Calu3 (cell line): Measurements from ENCODE around the gene NR3C1. TPM values are rescaled to one million over a fixed set of nuclear protein-coding genes. Genes with fewer than 3 reads are reported as not detected.

Source experiments
- BruUV-seq: library from RNA; stranded (reverse); fragments of 400-500 nt; replicated peaks from 2 replicates; lab custom pipeline; 2021; lab: Mats Ljungman, UMichigan
- CTCF ChIA-PET: fragments of 300-600 bp; sonication (Branson Sonifier 250); formaldehyde crosslinking; loops from one replicate; lab custom pipeline; 2022; ENCODE audit warnings: antibody characterized with exemption; lab: Charles Lee
- DNase-seq: peaks from one replicate; pipeline ENCODE4 v3.0.0; 2022
- H3K27ac Mint-ChIP-seq: one replicate; pipeline ENCODE4 v1.8.0; 2022; ENCODE audit warnings: mixed read lengths; ENCODE audit not compliant: unreplicated experiment
- H3K27me3 Mint-ChIP-seq: one replicate; pipeline ENCODE4 v1.8.0; 2022; ENCODE audit warnings: mixed read lengths; ENCODE audit not compliant: unreplicated experiment
- H3K36me3 Mint-ChIP-seq: one replicate; pipeline ENCODE4 v1.8.0; 2022; ENCODE audit warnings: mild to moderate bottlenecking, moderate library complexity, mixed read lengths; ENCODE audit not compliant: insufficient read depth, unreplicated experiment
- H3K4me1 Mint-ChIP-seq: one replicate; pipeline ENCODE4 v1.8.0; 2022; ENCODE audit warnings: mild to moderate bottlenecking, low read depth, mixed read lengths; ENCODE audit not compliant: unreplicated experiment
- H3K4me3 Mint-ChIP-seq: one replicate; pipeline ENCODE4 v1.8.0; 2022; ENCODE audit warnings: mild to moderate bottlenecking, low read depth, moderate library complexity, mixed read lengths; ENCODE audit not compliant: unreplicated experiment
- H3K9me3 Mint-ChIP-seq: one replicate; pipeline ENCODE4 v1.8.0; 2022; ENCODE audit warnings: low read depth, mixed read lengths; ENCODE audit not compliant: unreplicated experiment
- intact Hi-C: fragments of 100-400 bp; cut with micrococcal nuclease; formaldehyde crosslinking; loops from one replicate; pipeline ENCODE4 v1.10.0; 2022; ENCODE audit not compliant: unreplicated experiment
- total RNA-seq: library from RNA; stranded (reverse); gene quantifications from 2 replicates; pipeline ENCODE4 v1.2.3, GENCODE V29; 2022
- TF ChIP-seq, protein P1 (sequence below): fragments of 200-600 bp; IDR thresholded peaks from one replicate; pipeline ENCODE4 v1.8.0; 2022; ENCODE audit warnings: antibody characterized with exemption; ENCODE audit not compliant: unreplicated experiment

NR3C1 gene
- total RNA-seq, 1 experiment from 2014 or later, result 63.1 TPM

DNA sequence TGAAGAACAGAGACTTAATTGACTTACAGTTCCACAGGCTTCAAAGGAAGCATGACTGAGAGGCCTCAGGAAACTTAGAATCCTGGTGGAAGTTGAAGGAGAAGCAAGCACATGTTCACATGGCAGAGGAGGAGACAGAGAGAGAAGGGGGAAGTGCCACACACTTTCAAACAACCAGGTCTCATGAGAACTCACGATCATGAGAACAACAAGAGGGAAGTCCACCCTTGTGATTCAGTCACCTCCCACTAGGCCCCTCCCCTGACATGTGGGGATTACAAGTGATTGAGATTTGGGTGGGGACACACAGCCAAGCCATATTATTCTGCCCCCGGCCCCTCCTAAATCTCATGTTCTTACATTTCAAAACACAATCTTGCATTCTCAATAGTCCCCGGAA is 19.5 kb downstream of the NR3C1 start:
- no peak overlapping the region for H3K4me3 Mint-ChIP-seq
- BruUV-seq, result no TSS peak
- H3K27ac Mint-ChIP-seq, result no peak overlapping the region
- DNase-seq, result no peak
- H3K4me1 Mint-ChIP-seq, result peaks cover 20% of the 10 kb centered on the region
- TF ChIP-seq, protein P1, sequence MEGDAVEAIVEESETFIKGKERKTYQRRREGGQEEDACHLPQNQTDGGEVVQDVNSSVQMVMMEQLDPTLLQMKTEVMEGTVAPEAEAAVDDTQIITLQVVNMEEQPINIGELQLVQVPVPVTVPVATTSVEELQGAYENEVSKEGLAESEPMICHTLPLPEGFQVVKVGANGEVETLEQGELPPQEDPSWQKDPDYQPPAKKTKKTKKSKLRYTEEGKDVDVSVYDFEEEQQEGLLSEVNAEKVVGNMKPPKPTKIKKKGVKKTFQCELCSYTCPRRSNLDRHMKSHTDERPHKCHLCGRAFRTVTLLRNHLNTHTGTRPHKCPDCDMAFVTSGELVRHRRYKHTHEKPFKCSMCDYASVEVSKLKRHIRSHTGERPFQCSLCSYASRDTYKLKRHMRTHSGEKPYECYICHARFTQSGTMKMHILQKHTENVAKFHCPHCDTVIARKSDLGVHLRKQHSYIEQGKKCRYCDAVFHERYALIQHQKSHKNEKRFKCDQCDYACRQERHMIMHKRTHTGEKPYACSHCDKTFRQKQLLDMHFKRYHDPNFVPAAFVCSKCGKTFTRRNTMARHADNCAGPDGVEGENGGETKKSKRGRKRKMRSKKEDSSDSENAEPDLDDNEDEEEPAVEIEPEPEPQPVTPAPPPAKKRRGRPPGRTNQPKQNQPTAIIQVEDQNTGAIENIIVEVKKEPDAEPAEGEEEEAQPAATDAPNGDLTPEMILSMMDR, result no peak
- H3K27me3 Mint-ChIP-seq, result no peaks in the 10 kb centered on the region
- intact Hi-C loops, result no loop called here
- peaks cover 19% of the 10 kb centered on the region for H3K9me3 Mint-ChIP-seq
- CTCF ChIA-PET, result no interaction called here
- H3K36me3 Mint-ChIP-seq, result peaks cover 15% of the 10 kb centered on the region

DNA sequence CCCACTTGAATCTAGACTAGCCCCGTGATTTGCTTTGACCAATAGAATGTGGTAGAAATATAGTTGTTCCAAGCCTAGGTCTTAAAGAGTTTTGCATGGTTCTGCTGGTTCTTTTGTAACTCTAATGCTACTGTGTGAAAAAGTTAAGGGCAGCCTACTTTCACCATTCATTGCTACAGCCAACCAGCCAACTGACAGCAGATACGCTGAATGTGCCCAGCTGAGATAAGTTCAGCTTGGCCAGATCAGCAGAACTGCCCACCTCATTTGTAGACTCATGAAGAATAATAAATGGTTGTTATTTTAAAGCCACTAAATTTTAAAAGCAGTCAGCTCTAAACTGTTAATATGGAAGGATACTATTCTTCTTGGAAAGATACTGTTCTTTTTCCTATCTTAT is 23.9 kb downstream of the NR3C1 start:
- intact Hi-C loops, result no loop called here
- Mint-ChIP-seq H3K27me3 (no peaks in the 10 kb centered on the region), H3K4me3 (no peak overlapping the region), H3K36me3 (peaks cover 6% of the 10 kb centered on the region), H3K9me3 (peaks cover 5% of the 10 kb centered on the region), H3K4me1 (peaks cover 42% of the 10 kb centered on the region), H3K27ac (no peak overlapping the region)
- CTCF ChIA-PET, result no interaction called here
- no peak for DNase-seq
- TF ChIP-seq, protein P1, result no peak
- BruUV-seq, result no TSS peak

DNA sequence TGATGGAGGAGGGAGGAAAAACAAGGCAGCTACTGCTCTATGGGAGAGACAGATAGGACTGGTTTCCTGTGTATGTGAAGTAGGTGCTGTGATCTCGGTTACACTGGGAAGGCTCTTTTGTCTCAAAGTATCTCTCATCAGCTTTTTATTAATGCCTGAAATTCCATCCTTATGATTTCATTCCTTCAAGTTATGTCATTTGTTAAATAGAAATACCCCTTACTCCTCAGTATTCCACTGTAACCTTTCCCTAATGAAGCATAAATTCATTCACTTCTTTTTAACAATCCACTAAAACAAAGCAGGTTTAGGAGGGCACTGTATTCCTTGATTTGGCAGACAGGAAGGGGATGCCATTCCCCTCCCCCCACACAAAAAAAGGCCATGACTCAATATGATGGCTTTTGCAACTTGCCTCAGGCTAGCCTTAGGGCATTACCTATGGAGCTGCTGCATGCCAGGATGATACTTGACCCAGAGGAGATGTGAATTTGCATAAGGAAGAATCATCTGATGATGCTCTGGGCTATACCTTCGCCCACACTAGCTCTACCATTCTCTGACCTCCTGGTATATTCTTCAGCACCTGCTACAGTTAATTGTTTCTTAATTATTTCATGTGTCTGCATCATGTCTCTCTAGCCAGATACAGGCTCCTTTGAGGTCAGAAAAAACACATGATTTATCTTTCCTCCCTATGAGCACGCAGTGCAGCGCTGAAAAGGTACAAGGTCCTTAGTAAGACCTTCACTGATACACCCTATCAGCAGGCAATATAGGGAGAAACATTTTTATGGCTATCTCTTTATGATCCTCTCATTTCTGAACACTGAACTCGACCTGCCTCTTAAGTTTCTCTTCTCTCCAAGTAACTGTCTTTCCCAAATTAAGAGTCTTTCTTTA is 26.3 kb downstream of the NR3C1 start:
- peaks cover 48% of the 10 kb centered on the region for H3K4me1 Mint-ChIP-seq
- intact Hi-C loops, result no loop called here
- no TSS peak for BruUV-seq
- no peaks in the 10 kb centered on the region for H3K36me3 Mint-ChIP-seq
- no peaks in the 10 kb centered on the region for H3K27me3 Mint-ChIP-seq
- H3K9me3 Mint-ChIP-seq, result peaks cover 5% of the 10 kb centered on the region
- peak overlapping the region; percentile 8 for H3K27ac Mint-ChIP-seq
- CTCF ChIA-PET, result interaction anchor here (1.8 kb wide), 1 partner anchor 16 kb away, joined by 4 read pairs; no protein-coding TSS in a partner anchor
- TF ChIP-seq, protein P1, result no peak
- DNase-seq, result peak; percentile 12
- no peak overlapping the region for H3K4me3 Mint-ChIP-seq

DNA sequence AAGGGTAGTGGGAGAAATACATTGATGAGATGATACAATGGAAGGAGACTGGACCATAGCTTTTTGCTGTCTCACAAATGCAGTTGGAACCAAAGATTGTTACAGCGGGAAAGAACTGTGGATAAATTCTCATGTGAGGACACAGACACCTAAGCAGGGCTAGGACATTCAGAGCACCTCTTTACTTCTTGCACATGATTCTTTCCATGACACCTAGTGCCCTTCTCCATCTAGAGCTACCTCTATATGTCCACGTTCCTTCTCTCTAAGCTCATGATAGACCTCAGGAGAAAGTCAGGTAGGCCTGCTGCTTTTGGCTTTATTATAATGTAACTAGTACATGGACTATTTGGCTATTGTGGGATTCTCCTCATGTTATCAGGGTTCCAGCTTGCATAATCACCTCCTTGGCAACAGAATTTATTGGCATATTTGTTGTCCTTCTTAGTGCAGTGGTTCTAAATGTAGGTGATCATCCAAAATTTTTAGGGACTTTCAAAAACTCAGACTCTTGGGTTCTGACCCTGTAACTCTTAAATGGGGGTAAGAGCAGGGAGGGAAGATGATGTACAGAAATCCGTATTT is 27.2 kb downstream of the NR3C1 start:
- CTCF ChIA-PET, result interaction anchor here (0.6 to 1.8 kb wide), 3 partner anchors 15 to 137 kb away, joined by 3 to 4 read pairs (median 4); no protein-coding TSS in a partner anchor
- peaks cover 5% of the 10 kb centered on the region for H3K9me3 Mint-ChIP-seq
- H3K36me3 Mint-ChIP-seq, result no peaks in the 10 kb centered on the region
- intact Hi-C loops, result no loop called here
- H3K27ac Mint-ChIP-seq, result peak overlapping the region; percentile 8
- no peak overlapping the region for H3K4me3 Mint-ChIP-seq
- TF ChIP-seq, protein P1, result no peak
- peaks cover 56% of the 10 kb centered on the region for H3K4me1 Mint-ChIP-seq
- no peak for DNase-seq
- no TSS peak for BruUV-seq
- H3K27me3 Mint-ChIP-seq, result no peaks in the 10 kb centered on the region
